AG04449 (cell line): ENCODE data around the gene WFDC2.

Experiments
- CTCF ChIA-PET: fragments of 350-600 bp; formaldehyde crosslinking; extraction: SDS; loops from one replicate; lab custom pipeline; 2021; ENCODE audit warnings: antibody characterized with exemption; lab: Yijun Ruan, JAX
- POLR2A ChIA-PET: fragments of 400-600, 350-600 bp; formaldehyde crosslinking; extraction: SDS; loops from one replicate; lab custom pipeline; 2020; ENCODE audit warnings: antibody characterized with exemption, inconsistent platforms; lab: Yijun Ruan, JAX
- DNase-seq: peaks from one replicate; pipeline ENCODE4 v3.0.0-alpha.2; 2010; ENCODE audit warnings: low read depth, low spot score
- H3K4me3 ChIP-seq: 2 replicates; pipeline ENCODE4 v1.5.1; 2011; ENCODE audit warnings: low read depth, mild to moderate bottlenecking, control low read depth, low read length
- CTCF ChIP-seq: IDR thresholded peaks from one replicate; pipeline ENCODE4 v1.5.1; 2011; ENCODE audit warnings: mild to moderate bottlenecking, moderate library complexity, low read length, control low read depth, inconsistent platforms; ENCODE audit not compliant: insufficient read depth; ENCODE audit errors: missing control alignments

The WFDC2 gene

DNA sequence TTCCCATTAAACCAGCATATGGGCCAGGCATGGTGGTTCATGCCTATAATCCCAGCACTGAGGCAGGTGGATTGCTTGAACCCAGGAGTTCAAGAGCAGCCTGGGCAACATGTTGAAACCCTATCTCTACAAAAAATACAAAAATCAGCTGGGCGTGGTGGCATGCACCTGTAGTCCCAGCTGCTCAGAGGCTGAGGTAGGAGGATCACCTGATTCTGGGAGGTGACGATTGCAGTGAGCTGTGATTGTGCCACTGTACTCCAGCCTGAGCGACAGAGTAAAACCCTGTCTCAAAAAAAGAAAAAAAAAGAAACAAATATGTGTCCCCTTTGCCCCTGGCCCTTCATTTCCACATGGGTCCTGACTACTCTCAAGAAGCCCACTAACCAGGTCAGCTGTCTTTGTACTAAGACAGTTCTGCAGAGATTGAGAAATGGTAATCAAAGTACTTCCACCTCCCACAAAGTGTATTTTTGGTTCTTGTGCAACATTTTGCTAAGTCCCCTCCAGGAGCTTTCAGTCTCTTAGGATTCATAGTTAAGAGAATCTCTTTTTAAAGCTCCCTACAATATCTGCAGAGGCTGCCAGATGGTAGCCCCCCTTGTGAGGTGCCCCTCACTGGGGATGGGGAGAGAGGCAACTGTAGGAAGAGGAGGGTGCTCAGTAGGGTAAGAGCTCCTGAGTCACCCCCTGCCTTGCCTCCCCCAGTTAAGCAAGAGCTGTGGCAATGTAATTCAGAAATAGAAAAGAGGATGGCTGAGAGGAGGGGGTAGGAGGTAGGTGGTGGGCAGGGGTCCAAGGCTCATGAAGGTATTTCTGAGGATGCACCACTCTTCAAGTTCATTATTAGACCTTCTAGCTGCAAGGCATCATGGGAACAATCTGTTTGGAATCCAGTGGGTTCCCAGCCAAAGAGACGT, 16.5 kb upstream of the WFDC2 start:
- CTCF ChIA-PET, result interaction anchor here (1.0 to 4.4 kb wide), 10 partner anchors 13 to 317 kb away, joined by 3 to 36 read pairs (median 8); no protein-coding TSS in a partner anchor

DNA sequence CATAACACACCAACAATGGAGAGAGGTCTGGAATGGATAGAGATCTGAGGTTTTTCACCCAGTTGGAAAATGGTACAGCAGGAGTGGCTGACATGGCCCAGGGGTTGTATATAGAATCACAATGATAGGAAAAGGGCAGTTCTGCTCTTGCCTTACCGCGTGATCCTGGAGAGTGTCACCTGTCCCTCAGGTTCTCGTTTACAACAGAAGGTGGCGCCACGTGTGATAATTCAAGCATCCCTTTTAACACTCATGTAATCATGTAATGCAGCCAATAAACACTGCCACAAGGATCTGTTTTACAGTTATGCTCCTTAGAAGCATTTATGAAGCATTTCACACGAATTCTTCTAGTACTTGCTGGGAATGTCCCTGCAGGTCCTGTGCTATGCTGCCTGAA, 12.9 kb upstream of the WFDC2 start:
- ChIA-PET CTCF (interaction anchor here (1.0 to 2.1 kb wide), 2 partner anchors 19 to 314 kb away, joined by 4 to 13 read pairs; no protein-coding TSS in a partner anchor), POLR2A (no interaction called here)
- DNase-seq, result no peak
- TF ChIP-seq CTCF, result no peak
- H3K4me3 ChIP-seq, result no peak overlapping the region

More for the DNA sequence above, 16.5 kb upstream of the WFDC2 start:
- H3K4me3 ChIP-seq, result no peak overlapping the region
- DNase-seq, result no peak
- TF ChIP-seq CTCF, result no peak
- POLR2A ChIA-PET, result no interaction called here

DNA sequence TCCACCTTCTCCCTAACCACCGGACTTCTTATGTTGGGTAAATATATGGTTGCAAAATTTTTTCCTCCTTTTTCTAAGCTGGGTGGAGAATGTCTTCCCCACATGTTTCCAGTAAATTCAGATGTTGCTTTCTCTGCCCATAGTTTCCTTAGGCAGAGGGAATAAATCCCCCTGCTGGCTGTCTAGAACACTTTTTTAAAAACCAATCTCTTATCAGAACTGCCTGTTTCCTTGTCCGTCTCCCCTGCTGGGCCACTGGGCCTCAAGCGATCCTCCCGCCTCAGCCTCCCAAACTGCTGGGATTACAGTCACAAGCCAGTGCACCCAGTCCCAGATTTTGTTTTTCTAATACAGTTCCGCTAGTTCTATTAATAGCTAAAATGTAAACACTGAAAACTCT, 9.9 kb upstream of the WFDC2 start:
- no peak for DNase-seq
- no peak for TF ChIP-seq CTCF
- no peak overlapping the region for H3K4me3 ChIP-seq
- POLR2A ChIA-PET, result no interaction called here
- CTCF ChIA-PET, result interaction anchor here (1.5 to 3.8 kb wide), 6 partner anchors 8 to 312 kb away, joined by 3 to 23 read pairs (median 12); no protein-coding TSS in a partner anchor

GRCh38 chr20:45461225-45461624, 8.3 kb upstream of the WFDC2 start:
- ChIA-PET POLR2A (no interaction called here), CTCF (interaction anchor here (1.0 to 3.8 kb wide), 2 partner anchors 11 to 87 kb away, joined by 3 to 23 read pairs; no protein-coding TSS in a partner anchor)
- no peak for TF ChIP-seq CTCF
- DNase-seq, result no peak
- H3K4me3 ChIP-seq, result no peak overlapping the region

GRCh38 chr20:45462711-45463509, 6.6 kb upstream of the WFDC2 start:
- CTCF ChIA-PET, result interaction anchor here (3.9 kb wide), 1 partner anchor 13 kb away, joined by 18 read pairs; no protein-coding TSS in a partner anchor
- POLR2A ChIA-PET, result no interaction called here

More at GRCh38 chr20:45462711-45463509, 6.6 kb upstream of the WFDC2 start:
- no peak overlapping the region for H3K4me3 ChIP-seq
- DNase-seq, result no peak
- TF ChIP-seq CTCF, result no peak
